HG03175 (cell line): ENCODE measurements around the gene FLT3.

Experiments used
- ATAC-seq: cut with Tn5 transposase; IDR thresholded peaks from one replicate; pipeline ENCODE4 v1.9.1; 2021; ENCODE audit warnings: mild to moderate bottlenecking, moderate library complexity; ENCODE audit not compliant: unreplicated experiment

FLT3 gene

DNA sequence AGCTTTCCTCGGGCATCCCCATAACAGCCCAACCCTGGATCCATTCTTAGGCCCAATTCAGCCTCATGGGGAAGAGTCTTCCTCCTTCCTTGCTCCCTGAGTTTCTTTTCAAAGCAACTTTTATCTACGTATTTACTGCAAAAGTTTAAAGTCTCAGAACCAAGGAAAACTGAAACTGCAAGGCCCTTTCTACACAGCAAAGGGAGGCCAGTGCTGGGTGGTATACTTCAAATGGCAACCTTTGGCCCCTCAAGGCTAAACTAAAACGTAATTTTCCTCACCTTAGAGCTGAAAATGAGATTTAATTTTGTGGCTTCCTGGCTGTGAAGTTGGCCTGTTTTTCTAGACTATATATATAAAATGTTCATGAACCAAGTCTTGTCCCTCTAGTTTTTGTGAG, 136.9 kb downstream of the FLT3 start:
- ATAC-seq = no peak

DNA sequence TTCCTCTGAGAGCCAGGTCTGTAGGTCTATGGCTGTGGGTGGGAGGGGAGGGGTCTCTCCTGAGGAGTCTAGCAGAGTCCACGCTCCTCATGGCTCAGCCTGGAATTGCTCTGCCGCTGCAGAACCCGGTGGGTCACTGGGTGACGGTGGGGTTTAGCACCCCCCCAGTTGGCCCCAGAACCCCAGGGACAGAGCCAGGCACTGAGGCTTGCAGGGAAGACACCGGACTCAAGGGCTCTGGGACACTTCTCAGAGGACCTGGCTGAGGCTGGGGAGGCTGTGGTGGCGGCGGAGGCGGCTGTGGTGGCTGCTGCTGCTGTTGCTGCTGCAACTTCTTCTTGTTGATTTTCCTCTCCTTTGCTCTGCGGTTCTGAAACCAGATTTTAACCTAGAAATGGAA, 137.4 kb downstream of the FLT3 start:
- ATAC-seq = no peak

DNA sequence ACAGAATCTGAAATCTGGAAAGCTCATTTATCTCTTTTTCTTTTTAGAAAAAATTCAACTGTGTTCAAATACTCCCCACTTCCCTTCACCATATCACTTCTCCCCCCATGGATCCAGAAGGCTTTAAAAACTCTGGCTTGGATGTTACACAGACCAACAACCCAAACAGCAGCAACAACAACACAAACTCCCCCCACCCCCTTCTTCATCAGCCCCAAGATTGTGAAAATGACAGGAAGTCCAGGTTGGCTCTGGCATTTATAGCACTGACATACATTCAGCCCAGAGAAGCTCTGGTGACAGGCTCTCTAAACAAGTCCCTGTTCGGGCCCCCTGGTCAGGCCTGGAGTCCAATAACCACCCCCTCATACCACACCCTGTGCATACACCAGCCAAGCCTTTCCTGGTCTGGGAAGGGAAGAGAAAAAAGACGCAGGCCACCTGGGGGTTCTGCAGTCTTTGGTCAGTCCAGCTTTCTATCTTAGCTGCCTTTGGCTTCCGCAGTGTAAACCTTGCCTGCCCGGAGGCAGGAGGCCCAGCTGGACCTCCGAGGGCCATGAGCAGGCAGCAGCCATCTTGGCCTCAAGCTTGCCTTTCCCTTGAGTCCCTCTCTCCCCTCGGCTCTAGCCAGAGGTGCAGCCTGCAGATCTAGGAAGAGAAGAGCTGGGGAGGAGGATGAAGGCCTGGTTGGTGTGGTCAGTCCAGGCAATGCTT, 138.1 kb downstream of the FLT3 start:
- ATAC-seq = no peak

DNA sequence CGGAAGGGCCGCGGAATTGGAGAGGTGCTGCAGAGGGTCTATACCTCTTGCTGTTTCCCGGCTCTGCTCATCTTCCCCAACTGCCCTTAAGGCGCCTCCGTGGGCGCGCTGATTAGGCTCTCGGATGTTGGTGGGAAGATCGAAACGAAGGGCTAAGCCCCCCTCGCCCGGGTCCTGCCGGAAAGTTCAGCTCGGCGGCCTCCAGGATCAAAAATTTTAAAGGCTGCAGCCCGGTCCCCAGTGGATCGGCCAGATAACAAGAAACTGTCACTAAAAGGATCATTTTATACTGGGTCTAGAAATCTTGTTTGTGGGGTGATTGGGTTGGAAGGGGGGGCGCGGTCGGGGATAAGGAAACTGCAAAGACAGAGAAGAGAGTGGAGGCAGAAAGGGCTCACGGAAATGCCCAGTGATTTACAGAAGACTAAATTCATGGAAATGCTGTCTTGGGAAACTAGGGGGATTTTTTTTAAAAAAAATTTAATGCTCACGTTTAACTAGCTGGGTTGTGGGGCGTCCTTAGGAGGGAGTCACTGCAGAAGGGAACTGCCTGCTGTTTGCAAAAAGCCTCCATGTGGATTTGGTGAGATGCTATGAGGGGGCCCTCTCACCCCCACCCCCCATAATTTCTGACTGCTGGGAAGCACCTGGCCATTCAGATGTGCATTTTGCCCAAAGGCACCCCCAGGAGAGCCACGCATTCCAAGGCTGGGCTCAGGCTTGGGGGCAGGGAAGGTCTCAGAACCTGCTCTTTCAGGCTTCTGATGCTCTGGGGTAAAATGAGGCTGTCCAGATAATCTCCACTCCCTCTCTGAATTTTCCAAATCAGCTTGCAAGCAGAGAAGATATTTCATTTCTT, 138.9 kb downstream of the FLT3 start:
- no peak for ATAC-seq

DNA sequence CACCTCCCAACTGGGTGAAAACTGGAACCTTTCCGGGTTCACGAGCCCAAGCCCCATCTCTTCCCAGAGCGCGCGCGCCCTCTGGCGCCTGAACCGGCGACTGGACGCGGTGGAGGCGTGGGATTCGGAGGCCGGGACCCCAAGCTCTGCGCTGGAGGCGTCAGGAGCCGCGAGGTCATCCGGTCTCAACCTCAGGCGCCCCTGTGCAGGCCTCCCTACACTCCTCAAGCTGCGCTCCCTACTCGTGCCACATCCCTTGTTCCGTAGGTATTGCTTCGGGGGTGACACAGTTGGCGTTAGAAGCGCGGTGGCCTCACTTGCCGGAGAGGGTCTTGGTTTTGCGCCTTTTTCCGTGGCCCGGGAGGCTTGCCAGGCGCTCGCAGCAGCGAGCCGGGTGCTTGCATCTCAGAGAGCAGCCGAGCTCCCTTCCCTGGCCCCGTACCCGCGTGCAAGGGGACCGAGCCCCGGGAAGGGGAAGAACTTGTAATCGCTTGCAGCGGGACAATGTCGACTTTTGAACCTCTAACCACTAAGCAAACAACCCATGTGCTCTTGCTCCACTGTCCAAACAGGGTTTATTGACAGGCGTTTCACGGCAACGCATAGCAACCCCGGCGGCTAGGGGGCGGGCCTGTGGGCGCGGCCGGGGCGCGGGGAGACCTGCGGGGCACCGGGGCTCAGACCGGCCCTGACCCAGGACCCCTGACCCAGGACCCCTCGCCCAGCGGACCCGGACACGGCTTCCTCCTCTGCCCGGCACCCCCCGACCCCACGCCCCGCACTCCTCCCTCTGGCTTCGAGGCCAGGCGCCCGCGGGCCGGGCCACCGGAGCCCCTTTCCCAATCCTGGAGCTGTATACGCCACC, 139.8 kb downstream of the FLT3 start:
- ATAC-seq = peak; percentile 47

DNA sequence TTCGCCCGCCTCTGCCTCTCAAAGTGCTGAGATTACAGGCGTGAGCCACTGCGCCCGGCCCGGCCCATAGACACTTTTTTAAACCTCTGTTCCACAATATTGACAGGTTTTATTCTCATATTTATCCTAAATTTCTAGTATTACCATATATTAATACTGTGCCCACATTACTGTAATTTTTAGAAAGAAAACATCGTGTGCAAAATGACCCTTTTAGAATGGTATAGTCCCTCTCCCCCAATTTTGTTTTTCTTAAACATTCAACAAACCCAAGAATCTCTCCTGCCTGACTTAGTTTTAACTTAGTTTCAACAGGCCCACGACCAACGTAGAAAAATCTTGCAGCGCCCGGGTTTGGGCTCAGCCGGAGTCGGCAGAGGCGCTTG, 140.4 kb downstream of the FLT3 start:
- no peak for ATAC-seq

DNA sequence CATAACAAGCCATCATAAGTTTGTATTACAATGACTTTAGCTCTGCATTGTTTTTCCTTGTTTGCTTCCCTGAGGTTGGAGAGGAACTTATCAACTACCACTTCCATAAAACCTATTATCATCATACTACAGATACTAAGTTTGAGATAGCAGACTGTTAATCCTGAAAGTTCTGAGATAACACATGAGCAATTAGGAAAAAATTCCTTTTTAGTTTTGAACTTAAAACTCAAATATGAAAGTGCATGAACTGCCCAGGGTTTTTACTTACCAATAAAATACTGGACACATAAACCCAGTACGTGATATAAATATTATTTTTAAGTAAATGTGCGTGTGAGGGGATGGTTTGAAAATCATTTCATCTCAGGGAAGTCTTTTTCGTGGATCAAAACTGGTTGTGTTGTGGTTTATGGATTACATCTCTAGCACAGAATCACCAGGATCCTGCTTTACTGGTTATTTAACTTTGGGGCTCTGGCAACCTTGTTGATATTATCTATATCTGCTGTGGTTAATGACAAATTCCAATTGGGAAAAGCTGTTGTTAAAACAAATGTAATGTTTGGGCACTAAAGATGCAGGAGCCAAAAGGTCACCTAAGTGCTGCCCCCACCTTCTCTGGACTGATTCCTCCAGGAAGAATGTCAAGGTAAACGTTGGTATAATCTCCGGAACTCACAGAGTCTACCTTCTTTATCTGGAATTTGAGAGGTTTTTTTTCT, 143.6 kb downstream of the FLT3 start:
- no peak for ATAC-seq

DNA sequence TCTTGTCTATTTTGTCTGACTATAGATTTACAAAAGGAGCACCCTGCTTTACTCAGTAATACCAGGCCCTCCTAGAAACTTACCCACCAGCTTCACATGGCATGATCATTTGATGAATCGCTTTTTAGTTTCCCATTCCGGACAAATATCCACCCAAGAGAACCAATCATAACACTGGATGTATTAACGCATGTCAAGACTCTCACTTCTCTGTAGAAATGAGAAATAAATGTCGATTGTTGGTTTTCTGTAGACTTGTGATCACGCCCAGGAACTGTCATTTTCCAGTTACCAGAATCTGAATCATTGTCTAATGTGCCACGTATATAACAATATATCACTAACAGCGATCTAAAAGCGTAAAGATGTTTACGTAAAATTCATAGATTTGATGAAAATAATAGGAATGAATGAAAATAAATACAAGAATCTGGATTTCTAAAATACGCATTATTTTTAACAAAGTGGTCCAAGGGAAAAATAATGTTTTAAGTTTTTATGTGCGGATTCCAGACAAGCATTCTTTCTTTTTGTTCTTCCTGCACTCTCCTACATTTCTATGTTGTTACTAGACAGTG, 145.3 kb downstream of the FLT3 start:
- ATAC-seq = no peak

DNA sequence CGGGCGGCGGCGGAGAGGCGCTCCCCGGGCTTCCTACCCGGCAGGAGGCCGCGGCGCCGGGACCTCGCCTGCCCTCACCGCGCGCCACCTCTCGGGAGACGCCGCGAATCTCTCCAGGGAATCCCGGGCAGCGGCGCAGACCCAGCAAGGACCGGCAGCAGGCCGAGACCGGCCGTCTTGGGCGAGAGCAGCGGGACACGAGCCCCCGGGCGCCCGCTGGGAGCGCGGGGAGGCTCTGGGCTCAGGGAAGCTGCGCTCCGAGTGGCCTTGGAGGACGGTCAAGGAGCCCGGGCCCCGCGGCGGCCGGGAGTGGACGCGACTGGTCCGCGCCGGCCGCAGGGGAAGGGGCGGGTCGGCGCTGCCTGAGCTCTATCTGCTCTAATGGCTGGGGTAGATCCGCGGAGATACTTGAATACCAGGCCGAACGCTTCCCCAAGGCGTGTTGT, 145.9 kb downstream of the FLT3 start:
- ATAC-seq = peak; percentile 18

DNA sequence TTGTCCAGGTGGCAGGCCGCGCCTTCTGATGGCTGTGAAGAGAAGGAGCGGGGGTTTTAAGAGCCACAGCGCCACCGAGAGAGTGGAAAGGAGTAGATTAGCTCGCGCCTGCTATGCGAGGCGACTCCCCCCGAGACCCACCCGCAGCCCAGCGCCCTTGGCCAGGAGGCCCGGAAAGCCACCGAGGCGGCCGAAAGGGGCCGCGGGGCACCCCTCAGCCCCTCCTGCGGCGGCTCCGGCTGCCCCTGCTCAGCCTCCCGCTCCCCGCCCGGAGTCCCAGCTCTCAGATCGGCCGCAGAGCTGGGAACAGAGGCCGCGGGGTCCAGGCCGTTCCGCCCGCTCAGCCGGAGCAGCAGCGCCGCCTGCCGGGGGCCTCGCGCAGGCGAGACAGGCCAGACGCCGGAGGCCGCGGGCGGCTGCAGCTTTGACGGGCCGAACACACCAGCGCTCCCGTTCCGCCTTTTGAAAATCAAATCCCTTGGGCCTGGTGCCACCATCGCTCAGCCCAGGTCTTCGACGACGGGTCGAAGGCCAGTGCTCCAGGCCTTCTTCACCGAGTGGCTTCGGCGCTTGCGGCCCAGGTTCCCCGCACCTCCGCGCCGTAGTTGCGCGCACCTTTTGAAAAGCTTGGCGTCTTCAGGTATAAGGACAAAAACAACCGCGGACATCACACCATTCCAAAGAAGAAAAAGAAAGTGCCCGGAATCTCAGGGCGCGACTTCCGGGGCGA, 146.5 kb downstream of the FLT3 start:
- ATAC-seq = peak; percentile 89
